T-helper 17 cell (primary cell): Measurements from ENCODE around the gene C19orf81. TPM values are rescaled to one million over a fixed set of nuclear protein-coding genes. Genes with fewer than 3 reads are reported as not detected.
"Not testable (repeated sequence)": the region's sequence is repeated elsewhere in the genome, so short reads cannot be mapped to it uniquely, and the experiment has no call there.

ENCODE experiments used
- ATAC-seq: fragments of 150-1000 bp; cut with Tn5 transposase; 2 replicates; pipeline ENCODE4 v1.10.0; 2021; ENCODE audit warnings: mild to moderate bottlenecking, moderate library complexity
- DNase-seq, 3 donors: peaks; one replicate each; pipeline versions ENCODE4 v3.0.0 to v3.0.0-alpha.2; 2020 to 2021
- H3K9me3 ChIP-seq: one replicate; pipeline ENCODE4 v1.7.0; 2013; ENCODE audit warnings: low read length, mild to moderate bottlenecking; ENCODE audit not compliant: control insufficient read depth, poor library complexity, severe bottlenecking
- H3K27ac Mint-ChIP-seq: one replicate; pipeline ENCODE4 v1.8.0; 2022; ENCODE audit warnings: mild to moderate bottlenecking, moderate library complexity, mixed read lengths
- H3K27me3 Mint-ChIP-seq: one replicate; pipeline ENCODE4 v1.8.0; 2022; ENCODE audit warnings: mixed read lengths
- H3K36me3 Mint-ChIP-seq: one replicate; pipeline ENCODE4 v1.8.0; 2022; ENCODE audit warnings: low read depth, mixed read lengths
- H3K4me1 Mint-ChIP-seq: one replicate; pipeline ENCODE4 v1.8.0; 2022; ENCODE audit warnings: mild to moderate bottlenecking, mixed read lengths
- H3K4me3 Mint-ChIP-seq: one replicate; pipeline ENCODE4 v1.8.0; 2022; ENCODE audit warnings: mild to moderate bottlenecking, moderate library complexity, mixed read lengths
- total RNA-seq, 4 donors: library from RNA in 2 of 4; stranded (reverse) in 2 of 4; gene quantifications; one replicate each; pipeline ENCODE4 v1.2.3 and lab custom pipeline; 2022 to 2026

Gene C19orf81
- total RNA-seq, 2 donors from 2014 or later = not detected

- not testable (repeated sequence) for H3K9me3 ChIP-seq, ATAC-seq, H3K27me3 Mint-ChIP-seq, H3K27ac Mint-ChIP-seq, H3K4me1 Mint-ChIP-seq, H3K36me3 Mint-ChIP-seq, DNase-seq, H3K4me3 Mint-ChIP-seq
Observed at GRCh38 chr19:50619184-50619583, 30.1 kb upstream of the C19orf81 start.

GRCh38 chr19:50620394-50620906 is 28.8 kb upstream of the C19orf81 start:
- H3K36me3 Mint-ChIP-seq, H3K9me3 ChIP-seq, ATAC-seq, H3K4me1 Mint-ChIP-seq, DNase-seq, H3K27me3 Mint-ChIP-seq, H3K4me3 Mint-ChIP-seq, H3K27ac Mint-ChIP-seq: not testable (repeated sequence)

- Mint-ChIP-seq H3K27me3 (peaks cover 25% of the 10 kb centered on the region), H3K4me3 (no peak overlapping the region), H3K4me1 (no peaks in the 10 kb centered on the region), H3K36me3 (no peaks in the 10 kb centered on the region), H3K27ac (no peak overlapping the region)
- DNase-seq (no peak), ATAC-seq (no peak)
- no peaks in the 10 kb centered on the region for H3K9me3 ChIP-seq
Observed at GRCh38 chr19:50624949-50625600, 24.2 kb upstream of the C19orf81 start.

GRCh38 chr19:50626011-50626410 is 23.2 kb upstream of the C19orf81 start:
- DNase-seq (no peak), ATAC-seq (no peak)
- Mint-ChIP-seq H3K4me3 (no peak overlapping the region), H3K27ac (no peak overlapping the region), H3K36me3 (peaks cover 3% of the 10 kb centered on the region), H3K27me3 (peaks cover 33% of the 10 kb centered on the region), H3K4me1 (no peaks in the 10 kb centered on the region)
- H3K9me3 ChIP-seq = no peaks in the 10 kb centered on the region

- H3K27me3 Mint-ChIP-seq = peaks cover 39% of the 10 kb centered on the region
- H3K4me3 Mint-ChIP-seq = no peak overlapping the region
- H3K27ac Mint-ChIP-seq = no peak overlapping the region
- DNase-seq (no peak), ATAC-seq (no peak)
- peaks cover 3% of the 10 kb centered on the region for H3K36me3 Mint-ChIP-seq
- H3K4me1 Mint-ChIP-seq = no peaks in the 10 kb centered on the region
- H3K9me3 ChIP-seq = no peaks in the 10 kb centered on the region
Observed at GRCh38 chr19:50626795-50627194, 22.4 kb upstream of the C19orf81 start.

- ATAC-seq = no peak
- Mint-ChIP-seq H3K4me1 (no peaks in the 10 kb centered on the region), H3K4me3 (no peak overlapping the region), H3K36me3 (peaks cover 3% of the 10 kb centered on the region), H3K27me3 (peaks cover 41% of the 10 kb centered on the region), H3K27ac (no peak overlapping the region)
- no peaks in the 10 kb centered on the region for H3K9me3 ChIP-seq
- DNase-seq = no peak
Observed at GRCh38 chr19:50628146-50628545, 21.1 kb upstream of the C19orf81 start.

GRCh38 chr19:50628551-50628950 is 20.7 kb upstream of the C19orf81 start:
- Mint-ChIP-seq H3K4me1 (no peaks in the 10 kb centered on the region), H3K27me3 (peaks cover 41% of the 10 kb centered on the region), H3K36me3 (peaks cover 3% of the 10 kb centered on the region), H3K27ac (no peak overlapping the region), H3K4me3 (no peak overlapping the region)
- DNase-seq (no peak), ATAC-seq (no peak)
- no peaks in the 10 kb centered on the region for H3K9me3 ChIP-seq

GRCh38 chr19:50629194-50629593 is 20.1 kb upstream of the C19orf81 start:
- H3K4me3 Mint-ChIP-seq = no peak overlapping the region
- no peaks in the 10 kb centered on the region for H3K9me3 ChIP-seq
- H3K4me1 Mint-ChIP-seq = no peaks in the 10 kb centered on the region
- peaks cover 41% of the 10 kb centered on the region for H3K27me3 Mint-ChIP-seq
- peaks cover 3% of the 10 kb centered on the region for H3K36me3 Mint-ChIP-seq
- no peak for DNase-seq
- no peak overlapping the region for H3K27ac Mint-ChIP-seq
- ATAC-seq = no peak

- H3K36me3 Mint-ChIP-seq = peaks cover 3% of the 10 kb centered on the region
- DNase-seq (no peak), ATAC-seq (no peak)
- H3K27me3 Mint-ChIP-seq = peaks cover 41% of the 10 kb centered on the region
- no peaks in the 10 kb centered on the region for H3K4me1 Mint-ChIP-seq
- H3K9me3 ChIP-seq = no peaks in the 10 kb centered on the region
- no peak overlapping the region for H3K4me3 Mint-ChIP-seq
- no peak overlapping the region for H3K27ac Mint-ChIP-seq
Observed at GRCh38 chr19:50629801-50630200, 19.4 kb upstream of the C19orf81 start.

GRCh38 chr19:50632151-50632835 is 17.0 kb upstream of the C19orf81 start:
- no peak overlapping the region for H3K27ac Mint-ChIP-seq
- peaks cover 37% of the 10 kb centered on the region for H3K27me3 Mint-ChIP-seq
- ATAC-seq (no peak), DNase-seq (no peak)
- no peaks in the 10 kb centered on the region for H3K9me3 ChIP-seq
- H3K36me3 Mint-ChIP-seq = peaks cover 3% of the 10 kb centered on the region
- H3K4me3 Mint-ChIP-seq = no peak overlapping the region
- no peaks in the 10 kb centered on the region for H3K4me1 Mint-ChIP-seq

- DNase-seq = no peak
- no peak for ATAC-seq
- Mint-ChIP-seq H3K4me1 (peaks cover 4% of the 10 kb centered on the region), H3K27ac (no peak overlapping the region), H3K27me3 (peaks cover 36% of the 10 kb centered on the region), H3K36me3 (peaks cover 8% of the 10 kb centered on the region), H3K4me3 (no peak overlapping the region)
- H3K9me3 ChIP-seq = no peaks in the 10 kb centered on the region
Observed at GRCh38 chr19:50633359-50633758, 15.9 kb upstream of the C19orf81 start.

- H3K4me3 Mint-ChIP-seq = no peak overlapping the region
- no peak for ATAC-seq
Observed at GRCh38 chr19:50633973-50634372, 15.3 kb upstream of the C19orf81 start.

GRCh38 chr19:50636317-50637085 is 12.7 kb upstream of the C19orf81 start:
- peaks cover 32% of the 10 kb centered on the region for H3K27me3 Mint-ChIP-seq
- ATAC-seq (no peak), DNase-seq (no peak)
- H3K27ac Mint-ChIP-seq = no peak overlapping the region
- H3K4me1 Mint-ChIP-seq = peaks cover 9% of the 10 kb centered on the region
- no peak overlapping the region for H3K4me3 Mint-ChIP-seq
- H3K9me3 ChIP-seq = no peaks in the 10 kb centered on the region
- H3K36me3 Mint-ChIP-seq = peaks cover 9% of the 10 kb centered on the region

More at GRCh38 chr19:50633973-50634372, 15.3 kb upstream of the C19orf81 start:
- H3K9me3 ChIP-seq = no peaks in the 10 kb centered on the region
- Mint-ChIP-seq H3K27ac (no peak overlapping the region), H3K36me3 (peaks cover 12% of the 10 kb centered on the region), H3K27me3 (peaks cover 42% of the 10 kb centered on the region), H3K4me1 (peaks cover 9% of the 10 kb centered on the region)
- DNase-seq = no peak
